Measurements from ENCODE around the gene MRPL24. TPM values are rescaled to one million over a fixed set of nuclear protein-coding genes. Genes with fewer than 3 reads are reported as not detected.

Gene MRPL24
- polyA plus RNA-seq, 10 donors: 58.4 to 72.1 (median 65.6) TPM

GRCh38 chr1:156745881-156746280, 5.0 kb upstream of the MRPL24 start:
- no peak for DNase-seq

DNA sequence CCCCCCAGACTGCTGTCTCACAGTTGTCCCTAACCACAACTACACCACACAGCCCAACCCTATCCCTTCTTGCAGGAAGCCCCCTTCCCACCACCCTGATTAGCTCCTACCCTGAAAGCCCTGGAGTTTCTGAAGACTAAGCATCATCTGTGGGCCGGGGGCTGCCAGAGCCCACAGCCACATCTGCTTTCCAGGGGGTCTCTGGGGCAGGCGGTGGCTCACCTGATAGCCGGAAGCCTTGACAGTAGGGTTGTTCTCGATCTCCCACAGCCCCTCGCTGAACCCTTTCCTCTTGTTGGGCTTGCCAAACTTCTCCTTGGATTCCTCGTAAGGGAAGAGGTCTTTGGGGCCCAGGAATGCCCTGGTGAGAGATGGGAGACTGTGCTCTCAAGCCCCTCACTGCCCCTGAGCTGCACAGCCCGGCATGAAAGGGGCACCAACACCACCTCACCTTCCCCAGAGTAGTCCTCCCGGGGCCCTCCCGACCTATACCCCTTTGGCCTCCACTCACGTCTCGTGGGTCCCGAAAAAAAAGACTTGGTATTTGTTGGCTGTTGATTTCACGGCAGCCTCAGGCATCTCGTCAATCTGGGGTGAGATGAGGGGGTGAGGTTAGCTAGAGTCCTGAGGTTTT, 4.0 kb upstream of the MRPL24 start:
- no peak for DNase-seq

- no peak for DNase-seq
Observed at GRCh38 chr1:156744344-156744743, 3.5 kb upstream of the MRPL24 start.

GRCh38 chr1:156743367-156744302, 2.7 kb upstream of the MRPL24 start:
- DNase-seq: no peak

GRCh38 chr1:156742801-156743200, 1.9 kb upstream of the MRPL24 start:
- no peak for DNase-seq

DNA sequence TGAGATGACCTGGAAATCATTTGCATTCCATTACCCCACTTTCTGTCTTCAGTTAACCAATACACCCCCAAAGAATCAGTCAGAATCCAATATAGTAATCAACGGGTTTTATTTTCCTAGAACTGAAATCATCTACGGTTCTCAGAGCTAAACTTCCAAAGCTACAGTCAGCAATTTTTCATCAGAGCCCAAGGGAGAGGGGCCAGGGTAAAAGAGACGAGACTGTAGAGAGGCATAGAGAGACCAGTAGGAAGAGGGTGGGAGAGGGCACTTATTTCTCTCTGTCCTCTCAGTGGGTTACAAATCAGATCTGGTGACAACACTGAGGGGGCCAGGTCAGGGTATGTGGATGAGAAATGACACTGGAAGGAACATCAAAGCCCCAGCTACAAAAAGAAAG, 1.1 kb upstream of the MRPL24 start:
- no peak for DNase-seq

DNA sequence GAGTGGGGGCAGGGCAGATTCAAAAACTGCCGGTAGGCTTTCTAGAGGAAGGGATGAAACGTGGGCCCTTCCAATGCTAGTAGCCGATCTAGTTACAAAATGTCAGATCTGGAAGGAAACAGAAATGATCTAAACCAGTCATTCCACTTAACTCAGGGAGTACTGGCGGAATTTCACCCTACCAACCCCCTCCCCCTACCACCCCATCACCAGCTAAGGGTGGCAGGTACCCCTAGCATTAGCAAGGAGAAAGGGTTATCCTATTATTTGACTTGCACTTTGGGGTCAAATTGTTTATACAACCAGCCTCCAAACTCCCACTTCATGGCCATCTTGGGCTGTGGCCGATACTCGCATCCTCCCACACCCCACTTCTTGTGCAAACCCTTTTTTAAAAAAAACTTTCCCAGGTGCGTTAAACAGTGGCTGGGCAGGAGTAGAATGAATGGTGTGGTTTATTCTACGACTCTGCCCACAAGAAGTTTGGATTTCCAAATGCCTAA, 644 bp upstream of the MRPL24 start:
- DNase-seq: no peak

- no peak for DNase-seq
Observed at GRCh38 chr1:156740237-156740740, 599 bp downstream of the MRPL24 start.

- no peak for DNase-seq
Observed at GRCh38 chr1:156738916-156739315, 2.0 kb downstream of the MRPL24 start.

DNA sequence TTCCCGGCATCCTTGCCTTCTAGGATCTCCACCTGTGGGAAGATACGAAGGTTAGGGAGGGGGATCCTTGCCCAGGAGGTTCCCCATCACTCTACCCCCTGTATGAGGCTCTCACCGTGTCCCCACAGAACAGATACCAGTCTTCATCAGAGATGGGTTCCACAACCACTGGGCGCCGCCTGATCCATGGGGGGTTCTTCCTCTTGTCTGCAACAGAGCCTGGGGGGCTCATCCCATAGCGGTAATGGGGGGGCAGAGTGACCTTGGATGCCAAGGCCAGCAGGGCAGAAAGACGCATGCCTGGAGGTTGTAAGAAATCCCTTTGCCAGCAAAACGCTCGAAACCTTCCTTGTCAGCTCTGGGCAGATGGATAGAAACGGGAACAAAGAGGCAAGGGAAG, 2.5 kb downstream of the MRPL24 start:
- DNase-seq: no peak

GRCh38 chr1:156733989-156734584, 6.8 kb downstream of the MRPL24 start:
- no peak for DNase-seq

DNA sequence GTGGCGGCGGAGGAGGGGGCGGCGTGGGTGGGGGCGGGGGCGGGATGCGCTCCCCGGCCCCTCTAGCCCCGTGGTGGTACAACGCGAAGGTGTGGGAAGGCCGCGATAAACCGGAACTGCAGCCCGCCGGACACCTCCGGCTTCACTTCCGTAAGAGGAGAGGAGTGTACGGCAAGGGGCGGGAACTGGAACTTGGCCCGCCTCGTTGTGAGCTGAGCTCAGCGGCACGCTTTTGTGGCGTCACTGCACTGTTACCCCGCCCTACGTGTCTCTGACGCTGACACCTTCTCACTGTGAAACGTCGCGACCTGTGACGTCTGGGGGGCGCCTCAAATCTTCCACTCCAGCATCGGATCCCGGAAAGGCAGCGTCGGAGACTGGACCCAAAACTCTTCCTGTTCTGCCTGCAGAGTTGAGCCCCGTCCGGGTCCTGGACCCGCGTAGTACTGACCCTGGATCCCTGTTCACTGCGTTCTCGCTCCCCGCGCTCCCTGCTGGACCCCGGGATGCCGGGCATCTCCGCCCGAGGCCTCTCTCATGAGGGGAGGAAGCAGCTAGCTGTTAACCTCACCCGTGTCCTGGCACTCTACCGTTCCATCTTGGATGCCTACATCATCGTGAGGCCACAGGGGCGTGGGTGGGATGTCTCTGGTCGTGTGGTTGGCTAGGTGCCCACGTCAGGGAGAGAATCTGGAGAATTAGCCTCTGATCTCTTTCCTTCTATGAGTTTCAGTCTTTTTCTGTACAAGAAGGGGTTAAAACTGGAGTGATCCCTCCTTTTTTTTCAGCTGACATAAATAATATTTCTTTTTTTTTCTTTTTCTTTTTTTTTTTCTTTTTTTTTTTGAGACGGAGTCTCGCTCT, 12.1 kb downstream of the MRPL24 start, which contains the start of gene ISG20L2:
Gene ISG20L2 (minus strand): TSS at position 168 of the 864 bp plus-strand sequence. CDS start 1,114 bp downstream, outside the sequence.
- peak; percentile 97 to 99 (median 98) for DNase-seq

- DNase-seq: peak in 2 of 3 donors; percentile 87 to 92
Observed at GRCh38 chr1:156727926-156728598, 12.8 kb downstream of the MRPL24 start, which contains the start of gene METTL25B. Gene METTL25B (plus strand): TSS chr1:156728469. CDS start chr1:156729105, 636 bp downstream.

GRCh38 chr1:156727492-156727891, 13.4 kb downstream of the MRPL24 start:
- no peak for DNase-seq

GRCh38 chr1:156726549-156727226, 14.2 kb downstream of the MRPL24 start:
- DNase-seq: peak in 2 of 3 donors; percentile 62 to 76

DNA sequence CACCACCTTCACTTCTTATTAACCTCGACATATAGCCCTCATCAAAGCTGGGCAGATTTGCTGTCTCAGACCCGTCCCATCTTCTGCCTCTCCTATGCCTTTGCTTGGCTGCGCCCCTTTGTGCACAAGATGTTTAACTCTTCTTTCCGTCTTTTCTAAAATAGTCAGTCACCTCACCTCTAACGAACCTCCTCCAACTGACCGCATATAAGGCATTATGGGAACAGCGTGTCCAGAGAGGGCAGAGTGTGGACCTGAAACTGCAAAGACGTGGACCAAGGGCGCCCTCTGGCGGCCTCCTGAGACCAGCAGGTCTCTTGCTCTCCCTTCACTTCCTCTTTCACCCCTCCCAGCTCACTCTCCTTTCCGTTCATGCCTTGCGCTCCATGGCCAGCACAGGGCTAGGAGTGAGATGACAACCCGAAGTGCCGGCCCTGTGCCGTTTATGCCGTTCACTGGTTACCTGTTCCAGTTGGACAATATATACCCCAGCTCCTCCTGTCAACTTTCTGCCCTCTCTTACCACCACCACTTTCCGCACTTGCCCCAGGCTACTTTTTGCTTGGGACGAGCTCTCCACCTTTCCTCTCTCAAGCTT, 15.1 kb downstream of the MRPL24 start:
- peak; percentile 83 to 95 (median 94) for DNase-seq

DNA sequence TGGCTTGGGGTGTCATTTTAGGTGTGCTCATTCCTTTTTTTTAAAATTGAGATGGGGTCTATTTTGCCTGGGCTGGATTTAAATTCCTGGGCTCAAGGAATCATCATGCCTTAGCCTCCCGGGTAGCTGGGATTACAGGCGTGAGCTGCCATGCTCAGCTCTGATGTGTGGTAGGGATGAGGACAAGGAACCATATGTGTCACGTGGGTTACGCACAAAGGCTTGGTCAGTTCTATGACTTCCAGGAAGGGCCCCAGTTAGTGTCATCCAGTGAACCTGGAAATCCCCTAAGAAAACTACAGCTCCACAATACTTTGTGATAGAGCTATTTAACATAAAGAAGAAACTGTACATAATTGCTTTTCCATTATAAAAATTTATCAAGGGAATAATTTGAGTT, 19.4 kb downstream of the MRPL24 start:
- no peak for DNase-seq

DNA sequence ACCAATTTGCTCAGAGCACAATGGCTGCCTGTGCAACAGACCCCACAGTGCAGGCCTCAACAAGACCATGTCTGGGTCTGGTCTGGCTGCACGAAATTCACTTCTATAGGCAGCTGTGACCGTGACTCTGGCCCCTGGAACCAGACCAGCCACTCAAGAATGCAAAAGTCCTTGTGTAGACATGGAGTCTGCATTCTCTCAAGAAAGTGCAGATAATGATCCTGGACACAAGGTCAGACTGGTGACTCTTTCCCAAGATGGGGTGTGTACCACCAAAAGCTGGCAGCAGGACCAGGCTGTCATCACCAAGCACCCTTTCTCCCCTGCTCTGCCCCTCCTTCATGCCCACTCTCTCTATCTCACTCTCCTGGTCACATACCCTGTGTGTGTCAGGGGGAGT, 19.8 kb downstream of the MRPL24 start:
- DNase-seq: no peak

DNA sequence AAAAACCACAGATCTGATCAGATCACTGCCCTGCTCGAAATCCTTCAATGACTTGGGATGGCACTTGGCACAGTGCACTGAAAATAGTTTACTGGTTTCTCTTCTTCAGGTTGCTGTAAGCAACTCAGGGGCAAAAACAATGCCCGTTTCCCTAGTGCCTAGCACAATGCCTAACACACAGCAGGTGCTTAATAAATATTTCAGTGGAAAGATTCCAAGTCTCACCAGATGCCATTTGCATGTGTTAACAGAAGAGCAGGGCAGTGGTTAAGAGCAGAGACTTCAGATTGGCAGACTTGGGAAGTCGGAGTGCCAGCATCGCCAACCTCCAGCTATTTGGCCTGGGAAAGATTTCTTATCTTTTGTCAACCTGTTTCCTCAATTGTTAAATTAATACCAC, 23.5 kb downstream of the MRPL24 start:
- no peak for DNase-seq

Measured in muscle of back (tissue), 11 donors.